ENCODE results near the gene EXOC3. TPM values are rescaled to one million over a fixed set of nuclear protein-coding genes. Genes with fewer than 3 reads are reported as not detected.
A peak's percentile ranks its signal among the peaks of the same experiment; 100 is the strongest.
"Not testable (repeated sequence)": the region's sequence is repeated elsewhere in the genome, so short reads cannot be mapped to it uniquely, and the experiment has no call there.

The EXOC3 gene
- total and polyA plus RNA-seq, 2 experiments from 2014 or later: 39.9 to 40.9 TPM

DNA sequence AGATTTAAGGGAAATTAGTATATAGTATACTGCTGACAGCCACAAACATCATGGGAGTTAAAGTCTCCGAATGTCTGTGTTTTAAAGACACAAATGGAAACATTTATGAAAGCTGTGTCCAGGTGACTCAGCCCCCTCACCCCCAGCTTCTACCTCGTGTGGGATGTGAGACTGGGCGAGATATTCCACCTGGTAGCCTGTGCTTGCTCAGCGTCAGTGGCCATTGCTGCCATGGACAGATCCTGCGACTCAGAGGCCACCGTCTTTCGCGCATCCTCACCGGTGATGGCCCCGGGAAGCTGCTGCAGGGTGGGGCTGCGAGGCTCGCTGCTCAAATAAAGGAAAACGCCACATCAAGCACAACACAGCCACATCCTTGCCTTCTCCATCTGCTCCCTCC, 31.2 kb upstream of the EXOC3 start:
- DNase-seq: no peak
- no peaks in the 10 kb centered on the region for H4K20me1 ChIP-seq (ENCODE audit: insufficient read depth)
- H3K79me2 ChIP-seq (ENCODE audit: insufficient read depth): peaks cover 37% of the 10 kb centered on the region
- H3K27me3 ChIP-seq (replicated peaks; ENCODE audit: insufficient read depth): no peaks in the 10 kb centered on the region
- no peak for TF ChIP-seq EZH2 (IDR thresholded peaks at IDR 0.05; ENCODE audit: insufficient read depth, poor library complexity, severe bottlenecking)
- no peak for TF ChIP-seq EZH2phosphoT487 (IDR thresholded peaks at IDR 0.05; ENCODE audit: insufficient read depth, low read depth)
- no peak overlapping the region for H3K27ac ChIP-seq
- no peaks in the 10 kb centered on the region for H3F3A ChIP-seq (ENCODE audit: insufficient read depth)
- WGBS, 2 experiments (ENCODE audit: low coverage in 1 of 2, low lambda C conversion rate in 2 of 2, missing lambda C conversion rate in 2 of 2): 93 to 95% methylated on average over 13 of the region's 13 CpGs
- no peaks in the 10 kb centered on the region for H3K9me3 ChIP-seq (ENCODE audit: low read depth)
- H3K9me2 ChIP-seq (ENCODE audit: insufficient read depth): no peaks in the 10 kb centered on the region
- H3K4me2 ChIP-seq (ENCODE audit: unreplicated experiment): no peak overlapping the region
- H3K4me1 ChIP-seq (ENCODE audit: insufficient read depth): peaks cover 3% of the 10 kb centered on the region; the same call in 1 of the 2 replicates
- in situ Hi-C loops (cut with MboI): no loop called here
- H2AFZ ChIP-seq: no peak overlapping the region
- H3K4me3 ChIP-seq: no peak overlapping the region
- no peak overlapping the region for H3K9ac ChIP-seq
- H3K36me3 ChIP-seq (ENCODE audit: low read depth): peaks cover 12% of the 10 kb centered on the region; the same call in 1 of the 2 replicates

DNA sequence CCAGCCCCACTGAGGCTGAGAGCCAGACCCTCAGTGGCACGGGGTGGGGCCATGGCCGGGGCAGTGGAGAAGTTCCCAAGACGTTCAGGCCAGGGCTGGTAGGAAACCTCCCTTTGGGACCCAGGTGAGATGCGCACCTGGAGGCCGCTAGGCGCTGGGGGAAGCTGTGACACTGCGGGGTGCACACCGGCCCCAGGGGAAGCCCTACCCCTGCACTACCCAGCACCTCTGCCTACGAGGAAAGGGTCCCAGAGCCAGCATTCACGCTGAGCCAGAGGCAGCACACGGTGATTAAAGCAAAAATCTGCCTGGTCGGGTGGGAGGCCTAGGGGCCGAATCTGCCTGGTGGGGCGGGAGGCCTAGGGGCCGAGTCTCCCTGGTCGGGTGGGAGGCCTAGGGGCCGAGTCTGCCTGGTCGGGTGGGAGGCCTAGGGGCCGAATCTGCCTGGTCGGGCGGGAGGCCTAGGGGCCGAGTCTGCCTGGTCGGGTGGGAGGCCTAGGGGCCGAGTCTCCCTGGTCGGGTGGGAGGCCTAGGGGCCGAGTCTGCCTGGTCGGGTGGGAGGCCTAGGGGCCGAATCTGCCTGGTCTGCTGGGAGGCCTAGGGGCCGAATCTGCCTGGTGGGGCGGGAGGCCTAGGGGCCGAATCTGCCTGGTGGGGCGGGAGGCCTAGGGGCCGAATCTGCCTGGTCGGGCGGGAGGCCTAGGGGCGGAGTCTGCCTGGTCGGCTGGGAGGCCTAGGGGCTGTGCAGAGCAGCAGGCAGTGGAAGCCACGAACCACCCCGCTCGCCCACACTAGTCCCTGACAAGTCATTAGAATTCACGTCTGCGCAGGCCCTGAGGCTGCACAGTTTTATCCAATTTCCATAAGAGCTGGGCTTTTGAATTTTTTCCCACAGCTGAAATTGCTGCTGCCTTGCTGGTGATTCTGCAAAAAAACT, 27.7 kb upstream of the EXOC3 start:
- H3K9me2 ChIP-seq (ENCODE audit: insufficient read depth); H2AFZ ChIP-seq; H3K4me3 ChIP-seq; H3K27me3 ChIP-seq (replicated peaks; ENCODE audit: insufficient read depth); H3K4me2 ChIP-seq (ENCODE audit: unreplicated experiment); in situ Hi-C loops (cut with MboI); H3K9me3 ChIP-seq (ENCODE audit: low read depth); H4K20me1 ChIP-seq (ENCODE audit: insufficient read depth); H3K27ac ChIP-seq: not testable (repeated sequence)
- H3K9ac ChIP-seq: peak overlapping the region; percentile 31; the same call in 1 of the 2 replicates
- peaks cover 12% of the 10 kb centered on the region; the same call in 1 of the 2 replicates for H3K36me3 ChIP-seq (ENCODE audit: low read depth)
- H3K79me2 ChIP-seq (ENCODE audit: insufficient read depth): peaks cover 10% of the 10 kb centered on the region
- WGBS, 2 experiments (ENCODE audit: low coverage in 1 of 2, low lambda C conversion rate in 2 of 2, missing lambda C conversion rate in 2 of 2): 78 to 79% methylated on average over 27 to 42 of the region's 42 CpGs
- peaks cover 18% of the 10 kb centered on the region; the same call in 1 of the 2 replicates for H3F3A ChIP-seq (ENCODE audit: insufficient read depth)
- H3K4me1 ChIP-seq (ENCODE audit: insufficient read depth): peaks cover 15% of the 10 kb centered on the region; the same call in 1 of the 2 replicates
- peak; percentile 39 for DNase-seq

DNA sequence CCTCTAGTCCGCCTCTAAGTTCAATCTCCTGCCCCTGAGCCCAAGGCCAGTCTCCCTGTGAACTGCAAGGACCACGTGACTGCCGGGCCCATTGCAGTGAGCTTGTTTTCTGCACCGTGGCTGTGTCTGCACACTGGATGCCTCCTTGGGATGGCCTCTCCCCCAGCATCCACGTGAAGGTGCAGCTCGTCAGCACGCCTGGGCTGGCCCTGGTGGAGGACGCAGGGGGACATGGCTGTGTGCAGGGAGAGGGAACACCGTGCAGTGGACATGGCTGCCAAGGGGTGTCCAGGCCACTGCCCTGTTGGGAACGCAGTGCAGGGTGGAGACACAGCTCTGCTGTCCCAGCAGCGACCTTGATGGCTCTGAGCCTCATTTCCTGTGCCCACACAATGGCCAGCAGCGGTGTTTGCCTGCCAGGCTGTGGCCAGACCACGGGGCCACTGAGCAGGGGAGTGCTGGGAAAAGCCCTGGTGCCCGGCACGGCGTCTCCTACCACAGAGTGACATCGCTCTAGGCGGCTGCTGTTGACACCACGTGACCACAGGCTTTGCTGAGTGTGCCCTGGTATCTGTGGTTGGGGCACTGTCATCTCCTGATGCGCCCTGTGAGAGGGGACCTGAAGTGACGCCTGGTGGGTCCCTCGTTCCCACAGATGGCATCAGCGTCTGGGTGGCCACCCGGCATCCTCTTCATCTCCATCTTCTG, 26.9 kb upstream of the EXOC3 start:
- peaks cover 15% of the 10 kb centered on the region; the same call in 1 of the 2 replicates for H3K4me1 ChIP-seq (ENCODE audit: insufficient read depth)
- WGBS, 2 experiments (ENCODE audit: low coverage in 1 of 2, low lambda C conversion rate in 2 of 2, missing lambda C conversion rate in 2 of 2): 88 to 94% methylated on average over 24 of the region's 24 CpGs
- H3K27ac ChIP-seq: no peak overlapping the region
- H3F3A ChIP-seq (ENCODE audit: insufficient read depth): peaks cover 18% of the 10 kb centered on the region; the same call in 1 of the 2 replicates
- no peak for TF ChIP-seq EZH2phosphoT487 (IDR thresholded peaks at IDR 0.05; ENCODE audit: insufficient read depth, low read depth)
- TF ChIP-seq EZH2 (IDR thresholded peaks at IDR 0.05; ENCODE audit: insufficient read depth, poor library complexity, severe bottlenecking): no peak
- no peaks in the 10 kb centered on the region for H3K9me3 ChIP-seq (ENCODE audit: low read depth)
- in situ Hi-C loops (cut with MboI): no loop called here
- H3K9me2 ChIP-seq (ENCODE audit: insufficient read depth): no peaks in the 10 kb centered on the region
- no peak overlapping the region for H3K4me3 ChIP-seq
- no peaks in the 10 kb centered on the region for H4K20me1 ChIP-seq (ENCODE audit: insufficient read depth)
- no peaks in the 10 kb centered on the region for H3K27me3 ChIP-seq (replicated peaks; ENCODE audit: insufficient read depth)
- DNase-seq: no peak
- no peak overlapping the region for H3K4me2 ChIP-seq (ENCODE audit: unreplicated experiment)
- H3K9ac ChIP-seq: peak overlapping the region; percentile 31; the same call in 1 of the 2 replicates
- H3K79me2 ChIP-seq (ENCODE audit: insufficient read depth): peaks cover 10% of the 10 kb centered on the region
- H2AFZ ChIP-seq: no peak overlapping the region
- H3K36me3 ChIP-seq (ENCODE audit: low read depth): peaks cover 16% of the 10 kb centered on the region; the same call in 1 of the 2 replicates

DNA sequence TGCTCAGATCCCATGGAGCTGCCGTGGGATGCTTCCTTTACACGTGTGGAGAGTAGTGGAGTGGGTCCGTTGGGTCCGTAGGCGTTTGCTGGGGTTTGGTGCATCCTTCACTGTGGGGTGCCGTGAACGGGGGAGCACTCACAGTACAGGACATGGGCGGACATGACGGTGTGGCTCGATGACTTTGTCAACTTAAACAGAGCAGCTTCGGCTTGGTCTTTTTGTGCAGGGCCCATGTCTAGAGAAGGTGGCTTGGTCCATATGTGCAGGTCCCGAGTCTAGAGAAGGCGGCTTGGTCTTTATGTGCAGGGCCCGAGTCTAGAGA, 26.4 kb upstream of the EXOC3 start:
- H3K9me3 ChIP-seq (ENCODE audit: low read depth): no peaks in the 10 kb centered on the region
- no peaks in the 10 kb centered on the region for H3K27me3 ChIP-seq (replicated peaks; ENCODE audit: insufficient read depth)
- TF ChIP-seq EZH2phosphoT487 (IDR thresholded peaks at IDR 0.05; ENCODE audit: insufficient read depth, low read depth) (no peak), EZH2 (IDR thresholded peaks at IDR 0.05; ENCODE audit: insufficient read depth, poor library complexity, severe bottlenecking) (no peak)
- H3K4me3 ChIP-seq: no peak overlapping the region
- H3K9me2 ChIP-seq (ENCODE audit: insufficient read depth): no peaks in the 10 kb centered on the region
- no peak for DNase-seq
- 96 to 97% methylated on average over 14 of the region's 14 CpGs for WGBS, 2 experiments (ENCODE audit: low coverage in 1 of 2, low lambda C conversion rate in 2 of 2, missing lambda C conversion rate in 2 of 2)
- in situ Hi-C loops (cut with MboI): no loop called here
- peaks cover 15% of the 10 kb centered on the region; the same call in 1 of the 2 replicates for H3K4me1 ChIP-seq (ENCODE audit: insufficient read depth)
- H3K27ac ChIP-seq: no peak overlapping the region
- H3K9ac ChIP-seq: no peak overlapping the region
- peaks cover 18% of the 10 kb centered on the region; the same call in 1 of the 2 replicates for H3F3A ChIP-seq (ENCODE audit: insufficient read depth)
- H3K79me2 ChIP-seq (ENCODE audit: insufficient read depth): peaks cover 10% of the 10 kb centered on the region
- H2AFZ ChIP-seq: no peak overlapping the region
- H3K4me2 ChIP-seq (ENCODE audit: unreplicated experiment): no peak overlapping the region
- no peaks in the 10 kb centered on the region for H4K20me1 ChIP-seq (ENCODE audit: insufficient read depth)
- peaks cover 16% of the 10 kb centered on the region; the same call in 1 of the 2 replicates for H3K36me3 ChIP-seq (ENCODE audit: low read depth)

Measured in GM23248 (cell line).